ENCODE results near the gene MLXIP.

DNA sequence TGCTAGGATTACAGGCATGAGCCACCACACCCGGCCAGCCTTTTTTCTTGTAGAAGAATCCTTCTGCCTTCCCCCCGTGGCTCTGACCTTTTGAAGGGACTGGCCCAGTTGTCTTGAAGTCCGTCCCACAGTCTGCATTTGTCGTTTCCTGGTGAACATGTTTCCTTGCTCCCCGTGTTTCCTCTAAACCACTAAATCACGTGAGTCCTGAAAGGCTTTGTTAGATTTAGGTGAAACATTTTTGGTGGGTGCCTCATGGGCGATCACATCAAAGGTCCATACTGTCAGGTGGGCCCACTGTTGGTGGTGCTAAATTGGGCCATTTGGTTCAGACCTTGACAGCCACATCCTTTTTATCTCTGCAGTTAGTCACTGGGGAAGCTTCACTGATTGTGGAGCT, 26.3 kb downstream of the MLXIP start:
- no peak for TF ChIP-seq CTCF (IDR thresholded peaks at IDR 0.05)
- TF ChIP-seq POLR2AphosphoS5 (IDR thresholded peaks at IDR 0.05; ENCODE audit: low read depth, low read length) = no peak
- no peak for TF ChIP-seq SIN3A (IDR thresholded peaks at IDR 0.05; ENCODE audit: borderline replicate concordance, insufficient read depth, low read depth, low read length)

Data from Panc1 (cell line).